ENCODE measurements around the gene ARSG. TPM values are rescaled to one million over a fixed set of nuclear protein-coding genes. Genes with fewer than 3 reads are reported as not detected.
"Not testable (repeated sequence)": the region's sequence is repeated elsewhere in the genome, so short reads cannot be mapped to it uniquely, and the experiment has no call there.

The ARSG gene
- total and polyA plus RNA-seq, 2 of the 13 experiments (the other 11 are each of a cell fraction or from before 2014, with no cell fraction given), result 3.7 to 15.2 TPM

GRCh38 chr17:68307443-68307842, 16.1 kb downstream of the ARSG start:
- Histone ChIP-seq H3K9me3 (ENCODE audit: low read length) (no peaks in the 10 kb centered on the region), H2AFZ (ENCODE audit: low read length) (no peak overlapping the region), H3K9ac (ENCODE audit: insufficient read depth, low read depth, low read length) (no peak overlapping the region), H3K27me3 (ENCODE audit: control insufficient read depth in 1 of 2, insufficient read depth in 2 of 2, low read length in 2 of 2) (no peaks in the 10 kb centered on the region), H3K4me1 (ENCODE audit: insufficient read depth, low read length) (peaks cover 68% of the 10 kb centered on the region), H3K4me3 (replicated peaks in 1 of 3; ENCODE audit: insufficient read depth in 1 of 3, low read depth in 2 of 3, low read length in 3 of 3) (no peak overlapping the region), H3K36me3 (replicated peaks in 1 of 2; ENCODE audit: control insufficient read depth in 1 of 2, insufficient read depth in 2 of 2, low read length in 2 of 2) (no peaks in the 10 kb centered on the region; a peak in 1 of 5 replicates), H3K79me2 (ENCODE audit: insufficient read depth, low read length) (no peaks in the 10 kb centered on the region), H4K20me1 (ENCODE audit: insufficient read depth, low read length) (no peaks in the 10 kb centered on the region), H3K27ac (ENCODE audit: extremely low read length, insufficient read depth, low read length) (no peak overlapping the region), H3K4me2 (ENCODE audit: low read depth, low read length) (no peak overlapping the region)
- FAIRE-seq (no peak), ATAC-seq (no peak), DNase-seq (ENCODE audit: low spot score) (no peak)
- 96% methylated on average over 8 of the region's 8 CpGs for WGBS (ENCODE audit: low lambda C conversion rate)
- intact Hi-C loops (cut with micrococcal nuclease; ENCODE audit: unreplicated experiment), result no loop called here
- in situ Hi-C loops (cut with HindIII; ENCODE audit: extremely low pct_ligation_motif_present, low pct_unique_long_range_greater_than_20kb), result no loop called here
- BruUV-seq (replicated peaks), result no TSS peak
- ChIA-PET CTCF (ENCODE audit: low intra/inter-chr PET ratio, low total read pairs) (no interaction called here), POLR2A (no interaction called here)
- TF ChIP-seq ZKSCAN1 (IDR thresholded peaks at IDR 0.05; ENCODE audit: low read length), result no peak
- no peak for TF ChIP-seq MXD3 (CRISPR knock-in tag; IDR thresholded peaks at IDR 0.05)
- TF ChIP-seq PRPF4 (IDR thresholded peaks at IDR 0.05; ENCODE audit: low read depth, low read length, poor library complexity, severe bottlenecking), result no peak
- no peak for TF ChIP-seq SNAI1 (CRISPR knock-in tag; IDR thresholded peaks at IDR 0.05; ENCODE audit: borderline replicate concordance)
- no peak for TF ChIP-seq KDM5A (IDR thresholded peaks at IDR 0.05; ENCODE audit: borderline replicate concordance, low read length)
- TF ChIP-seq SSRP1 (CRISPR knock-in tag; IDR thresholded peaks at IDR 0.05), result no peak
- TF ChIP-seq TRIM24 (CRISPR knock-in tag; IDR thresholded peaks at IDR 0.05), result no peak

- H3K27me3 ChIP-seq (ENCODE audit: control insufficient read depth in 1 of 2, insufficient read depth in 2 of 2, low read length in 2 of 2); in situ Hi-C loops (cut with HindIII; ENCODE audit: extremely low pct_ligation_motif_present, low pct_unique_long_range_greater_than_20kb); H3K79me2 ChIP-seq (ENCODE audit: insufficient read depth, low read length); FAIRE-seq; H3K36me3 ChIP-seq (replicated peaks in 1 of 2; ENCODE audit: control insufficient read depth in 1 of 2, insufficient read depth in 2 of 2, low read length in 2 of 2); DNase-seq (ENCODE audit: low spot score); H3K4me2 ChIP-seq (ENCODE audit: low read depth, low read length); BruUV-seq (replicated peaks); H3K9me3 ChIP-seq (ENCODE audit: low read length); H4K20me1 ChIP-seq (ENCODE audit: insufficient read depth, low read length); CTCF ChIA-PET (ENCODE audit: low intra/inter-chr PET ratio, low total read pairs); H2AFZ ChIP-seq (ENCODE audit: low read length); H3K27ac ChIP-seq (ENCODE audit: extremely low read length, insufficient read depth, low read length); H3K4me3 ChIP-seq (replicated peaks in 1 of 3; ENCODE audit: insufficient read depth in 1 of 3, low read depth in 2 of 3, low read length in 3 of 3); intact Hi-C loops (cut with micrococcal nuclease; ENCODE audit: unreplicated experiment); POLR2A ChIA-PET; H3K9ac ChIP-seq (ENCODE audit: insufficient read depth, low read depth, low read length); ATAC-seq: not testable (repeated sequence)
- 90% methylated on average over 7 of the region's 7 CpGs for WGBS (ENCODE audit: low lambda C conversion rate)
- TF ChIP-seq ZMYM4 (CRISPR knock-in tag; IDR thresholded peaks at IDR 0.05) (peak; percentile 20; the same call in 1 of the 2 replicates), NFYC (CRISPR knock-in tag; IDR thresholded peaks at IDR 0.05) (peak; percentile 68), NFYB (CRISPR knock-in tag; IDR thresholded peaks at IDR 0.05) (peak; percentile 69), ZBTB38 (CRISPR knock-in tag; IDR thresholded peaks at IDR 0.05) (peak; percentile 74; the same call in 1 of the 2 replicates)
- peaks cover 70% of the 10 kb centered on the region for H3K4me1 ChIP-seq (ENCODE audit: insufficient read depth, low read length)
Observed at GRCh38 chr17:68308486-68308885, 17.2 kb downstream of the ARSG start.
